Calu3 (cell line): ENCODE data around the gene TWF2. TPM values are rescaled to one million over a fixed set of nuclear protein-coding genes. Genes with fewer than 3 reads are reported as not detected.
A peak's percentile ranks its signal among the peaks of the same experiment; 100 is the strongest.

Source experiments
- BruUV-seq: library from RNA; stranded (reverse); fragments of 400-500 nt; replicated peaks from 2 replicates; lab custom pipeline; 2021; lab: Mats Ljungman, UMichigan
- CTCF ChIA-PET: fragments of 300-600 bp; sonication (Branson Sonifier 250); formaldehyde crosslinking; loops from one replicate; lab custom pipeline; 2022; ENCODE audit warnings: antibody characterized with exemption; lab: Charles Lee
- DNase-seq: peaks from one replicate; pipeline ENCODE4 v3.0.0; 2022
- H3K27ac Mint-ChIP-seq: one replicate; pipeline ENCODE4 v1.8.0; 2022; ENCODE audit warnings: mixed read lengths; ENCODE audit not compliant: unreplicated experiment
- H3K27me3 Mint-ChIP-seq: one replicate; pipeline ENCODE4 v1.8.0; 2022; ENCODE audit warnings: mixed read lengths; ENCODE audit not compliant: unreplicated experiment
- H3K36me3 Mint-ChIP-seq: one replicate; pipeline ENCODE4 v1.8.0; 2022; ENCODE audit warnings: mild to moderate bottlenecking, moderate library complexity, mixed read lengths; ENCODE audit not compliant: insufficient read depth, unreplicated experiment
- H3K4me1 Mint-ChIP-seq: one replicate; pipeline ENCODE4 v1.8.0; 2022; ENCODE audit warnings: mild to moderate bottlenecking, low read depth, mixed read lengths; ENCODE audit not compliant: unreplicated experiment
- H3K4me3 Mint-ChIP-seq: one replicate; pipeline ENCODE4 v1.8.0; 2022; ENCODE audit warnings: mild to moderate bottlenecking, low read depth, moderate library complexity, mixed read lengths; ENCODE audit not compliant: unreplicated experiment
- H3K9me3 Mint-ChIP-seq: one replicate; pipeline ENCODE4 v1.8.0; 2022; ENCODE audit warnings: low read depth, mixed read lengths; ENCODE audit not compliant: unreplicated experiment
- CTCF ChIP-seq: fragments of 200-600 bp; IDR thresholded peaks from one replicate; pipeline ENCODE4 v1.8.0; 2022; ENCODE audit warnings: antibody characterized with exemption; ENCODE audit not compliant: unreplicated experiment
- intact Hi-C: fragments of 100-400 bp; cut with micrococcal nuclease; formaldehyde crosslinking; loops from one replicate; pipeline ENCODE4 v1.10.0; 2022; ENCODE audit not compliant: unreplicated experiment
- total RNA-seq: library from RNA; stranded (reverse); gene quantifications from 2 replicates; pipeline ENCODE4 v1.2.3, GENCODE V29; 2022

TWF2 gene
- total RNA-seq, 1 experiment from 2014 or later, result 49.1 TPM

- CTCF ChIA-PET, result no interaction called here
- Mint-ChIP-seq H3K36me3 (peaks cover 76% of the 10 kb centered on the region), H3K27ac (no peak overlapping the region), H3K27me3 (no peaks in the 10 kb centered on the region), H3K4me3 (no peak overlapping the region), H3K9me3 (no peaks in the 10 kb centered on the region), H3K4me1 (peaks cover 27% of the 10 kb centered on the region)
- intact Hi-C loops, result no loop called here
- no TSS peak for BruUV-seq
- DNase-seq, result no peak
- no peak for TF ChIP-seq CTCF
These were observed 26.0 kb downstream of the TWF2 start for GRCh38 chr3:52213005-52213404.

GRCh38 chr3:52211268-52211891 lies 27.6 kb downstream of the TWF2 start:
- peaks cover 81% of the 10 kb centered on the region for H3K36me3 Mint-ChIP-seq
- H3K9me3 Mint-ChIP-seq, result no peaks in the 10 kb centered on the region
- no peak for TF ChIP-seq CTCF
- DNase-seq, result no peak
- intact Hi-C loops, result no loop called here
- no peaks in the 10 kb centered on the region for H3K27me3 Mint-ChIP-seq
- peaks cover 11% of the 10 kb centered on the region for H3K4me1 Mint-ChIP-seq
- no peak overlapping the region for H3K27ac Mint-ChIP-seq
- no TSS peak for BruUV-seq
- CTCF ChIA-PET, result no interaction called here
- H3K4me3 Mint-ChIP-seq, result no peak overlapping the region

- H3K27ac Mint-ChIP-seq, result peak overlapping the region; percentile 85
- no peak overlapping the region for H3K4me3 Mint-ChIP-seq
- intact Hi-C loops, result no loop called here
- H3K4me1 Mint-ChIP-seq, result peaks cover 9% of the 10 kb centered on the region
- H3K27me3 Mint-ChIP-seq, result no peaks in the 10 kb centered on the region
- no peaks in the 10 kb centered on the region for H3K9me3 Mint-ChIP-seq
- CTCF ChIA-PET, result interaction anchor here (1.0 kb wide), 1 partner anchor 30 kb away, joined by 4 read pairs; no protein-coding TSS in a partner anchor
- TF ChIP-seq CTCF, result no peak
- H3K36me3 Mint-ChIP-seq, result peaks cover 83% of the 10 kb centered on the region
- DNase-seq, result no peak
- no TSS peak for BruUV-seq
These were observed 28.4 kb downstream of the TWF2 start for GRCh38 chr3:52210550-52211046.

GRCh38 chr3:52210037-52210436 lies 28.9 kb downstream of the TWF2 start:
- TF ChIP-seq CTCF, result no peak
- H3K4me1 Mint-ChIP-seq, result peaks cover 9% of the 10 kb centered on the region
- intact Hi-C loops, result no loop called here
- CTCF ChIA-PET, result interaction anchor here (1.0 kb wide), 1 partner anchor 29 kb away, joined by 4 read pairs; no protein-coding TSS in a partner anchor
- DNase-seq, result no peak
- peaks cover 77% of the 10 kb centered on the region for H3K36me3 Mint-ChIP-seq
- no peak overlapping the region for H3K4me3 Mint-ChIP-seq
- H3K9me3 Mint-ChIP-seq, result no peaks in the 10 kb centered on the region
- no TSS peak for BruUV-seq
- H3K27ac Mint-ChIP-seq, result peak overlapping the region; percentile 85
- H3K27me3 Mint-ChIP-seq, result no peaks in the 10 kb centered on the region
